ENCODE data around the gene ZAP70. TPM values are rescaled to one million over a fixed set of nuclear protein-coding genes. Genes with fewer than 3 reads are reported as not detected.

Gene ZAP70
- total RNA-seq, 6 experiments from 2014 or later = 0.74 to 2.1 (median 1.4) TPM

GRCh38 chr2:97764559-97765263 is 51.3 kb downstream of the ZAP70 start:
- Histone ChIP-seq H3K4me1 (no peaks in the 10 kb centered on the region), H3K27ac (no peak overlapping the region), H3K9me3 (no peaks in the 10 kb centered on the region), H3K4me3 (no peak overlapping the region), H3K36me3 (peaks cover 0 to 55% (median 13%) of the 10 kb centered on the region in 4 donors), H3K27me3 (no peaks in the 10 kb centered on the region)
- 85% methylated on average over 4 of the region's 11 CpGs for WGBS (ENCODE audit: insufficient coverage, low coverage, low lambda C conversion rate, missing lambda C conversion rate)
- DNase-seq (no peak), ATAC-seq (no peak)
- TF ChIP-seq CTCF (IDR thresholded peaks at IDR 0.05) (no peak), POLR2A (IDR thresholded peaks at IDR 0.05) (no peak)
- intact Hi-C loops (cut with DNase I) = no loop called here

GRCh38 chr2:97765933-97766332 is 52.6 kb downstream of the ZAP70 start:
- peaks cover 0 to 43% (median 13%) of the 10 kb centered on the region in 4 donors for H3K36me3 ChIP-seq
- no peak for ATAC-seq
- WGBS (ENCODE audit: insufficient coverage, low coverage, low lambda C conversion rate, missing lambda C conversion rate) = 100% methylated on average over 1 of the region's 4 CpGs

GRCh38 chr2:97766567-97766966 is 53.2 kb downstream of the ZAP70 start:
- DNase-seq = no peak
- intact Hi-C loops (cut with DNase I) = no loop called here

More at GRCh38 chr2:97765933-97766332, 52.6 kb downstream of the ZAP70 start:
- TF ChIP-seq POLR2A (IDR thresholded peaks at IDR 0.05) (no peak), CTCF (IDR thresholded peaks at IDR 0.05) (no peak)
- intact Hi-C loops (cut with DNase I) = no loop called here
- DNase-seq = no peak
- Histone ChIP-seq H3K9me3 (no peaks in the 10 kb centered on the region), H3K27me3 (no peaks in the 10 kb centered on the region), H3K4me1 (no peaks in the 10 kb centered on the region), H3K4me3 (no peak overlapping the region), H3K27ac (no peak overlapping the region)

GRCh38 chr2:97769308-97769707 is 55.9 kb downstream of the ZAP70 start:
- DNase-seq = no peak
- 100% methylated on average over 3 of the region's 3 CpGs for WGBS (ENCODE audit: insufficient coverage, low coverage, low lambda C conversion rate, missing lambda C conversion rate)

More at GRCh38 chr2:97766567-97766966, 53.2 kb downstream of the ZAP70 start:
- 76% methylated on average over 5 of the region's 5 CpGs for WGBS (ENCODE audit: insufficient coverage, low coverage, low lambda C conversion rate, missing lambda C conversion rate)
- H3K27ac ChIP-seq = no peak overlapping the region
- H3K4me1 ChIP-seq = no peaks in the 10 kb centered on the region
- H3K27me3 ChIP-seq = no peaks in the 10 kb centered on the region
- TF ChIP-seq POLR2A (IDR thresholded peaks at IDR 0.05) = no peak
- TF ChIP-seq CTCF (IDR thresholded peaks at IDR 0.05) = no peak
- ATAC-seq = peak in 1 of 4 donors; percentile 23
- no peak overlapping the region for H3K4me3 ChIP-seq
- H3K9me3 ChIP-seq = no peaks in the 10 kb centered on the region
- H3K36me3 ChIP-seq = peaks cover 0 to 37% (median 13%) of the 10 kb centered on the region in 4 donors

More at GRCh38 chr2:97769308-97769707, 55.9 kb downstream of the ZAP70 start:
- Histone ChIP-seq H3K36me3 (peaks cover 0 to 39% (median 15%) of the 10 kb centered on the region in 4 donors), H3K9me3 (no peaks in the 10 kb centered on the region), H3K4me1 (no peaks in the 10 kb centered on the region), H3K27ac (no peak overlapping the region), H3K4me3 (no peak overlapping the region), H3K27me3 (no peaks in the 10 kb centered on the region)
- intact Hi-C loops (cut with DNase I) = no loop called here
- no peak for ATAC-seq
- TF ChIP-seq POLR2A (IDR thresholded peaks at IDR 0.05) (no peak), CTCF (IDR thresholded peaks at IDR 0.05) (no peak)

Measured in right lobe of liver (tissue), 6 donors.